GM12865 (cell line): ENCODE measurements around the gene LDLRAD4.

Experiments used
- DNase-seq: peaks from one replicate; pipeline ENCODE4 v3.0.0; 2010; ENCODE audit warnings: low read depth
- H3K4me3 ChIP-seq: 2 replicates; pipeline ENCODE4 v1.5.1; 2011; ENCODE audit warnings: mild to moderate bottlenecking, low read depth, low read length, control low read depth
- CTCF ChIP-seq: IDR thresholded peaks from 2 replicates; pipeline ENCODE4 v1.5.1; 2011; ENCODE audit warnings: low read length, control low read depth, low read depth, inconsistent platforms; ENCODE audit not compliant: insufficient read depth; ENCODE audit errors: missing control alignments

Gene LDLRAD4

GRCh38 chr18:13372531-13372951, 154.0 kb downstream of the LDLRAD4 start:
- no peak overlapping the region for H3K4me3 ChIP-seq
- no peak for DNase-seq
- TF ChIP-seq CTCF, result no peak

- no peak for TF ChIP-seq CTCF
- H3K4me3 ChIP-seq, result no peak overlapping the region
- DNase-seq, result no peak
These were observed 155.5 kb downstream of the LDLRAD4 start for GRCh38 chr18:13374096-13374467.

- H3K4me3 ChIP-seq, result no peak overlapping the region
- TF ChIP-seq CTCF, result no peak
- DNase-seq, result no peak
These were observed 156.1 kb downstream of the LDLRAD4 start for GRCh38 chr18:13374468-13375301.

- H3K4me3 ChIP-seq, result no peak overlapping the region
- TF ChIP-seq CTCF, result no peak
- peak; percentile 83 for DNase-seq
These were observed 157.0 kb downstream of the LDLRAD4 start for GRCh38 chr18:13375302-13376255.

GRCh38 chr18:13376298-13376840, 157.8 kb downstream of the LDLRAD4 start:
- H3K4me3 ChIP-seq, result no peak overlapping the region
- DNase-seq, result no peak
- TF ChIP-seq CTCF, result no peak

- no peak overlapping the region for H3K4me3 ChIP-seq
- no peak for DNase-seq
- TF ChIP-seq CTCF, result no peak
These were observed 158.3 kb downstream of the LDLRAD4 start for GRCh38 chr18:13376841-13377351.
